Measurements from ENCODE around the gene ZNF3.

DNA sequence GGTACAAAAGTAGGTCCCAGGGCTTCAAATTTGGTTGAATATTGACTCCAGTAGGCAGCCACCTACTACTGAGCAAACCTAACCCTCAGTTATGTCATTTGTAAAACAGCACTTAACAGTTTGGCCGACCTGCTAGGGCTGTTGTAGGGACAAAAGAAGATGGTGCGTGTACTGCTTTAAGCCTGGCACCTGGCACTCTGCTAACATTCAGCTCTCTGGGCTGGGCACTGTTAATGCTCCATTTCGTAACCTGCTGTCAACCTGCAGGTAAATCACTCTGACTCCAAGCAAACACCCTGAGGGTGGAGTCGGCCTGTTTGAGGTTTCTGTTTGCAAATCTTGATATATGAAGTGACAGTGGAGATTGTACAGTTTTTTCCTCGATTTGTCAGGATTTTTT lies 58.9 kb downstream of the ZNF3 start:
- TF ChIP-seq HDAC6 (IDR thresholded peaks at IDR 0.05; ENCODE audit: low read depth, low read length), result no peak
- no peak for TF ChIP-seq JUNB (CRISPR knock-in tag; conservative IDR thresholded peaks at IDR 0.05)
- TF ChIP-seq ZNF124 (CRISPR knock-in tag; IDR thresholded peaks at IDR 0.05), result no peak
- TF ChIP-seq MYBL2 (IDR thresholded peaks at IDR 0.05; ENCODE audit: low read depth), result no peak
- TF ChIP-seq MYBL2 (CRISPR knock-in tag; IDR thresholded peaks at IDR 0.05; ENCODE audit: borderline replicate concordance), result no peak
- TF ChIP-seq MXI1 (IDR thresholded peaks at IDR 0.05; ENCODE audit: low read depth, low read length), result no peak
- TF ChIP-seq SP2 (IDR thresholded peaks at IDR 0.05; ENCODE audit: extremely low read depth, low read depth, low read length, poor library complexity, severe bottlenecking), result no peak
- TF ChIP-seq POLR2A (conservative IDR thresholded peaks at IDR 0.05), result no peak
- TF ChIP-seq, protein P1, sequence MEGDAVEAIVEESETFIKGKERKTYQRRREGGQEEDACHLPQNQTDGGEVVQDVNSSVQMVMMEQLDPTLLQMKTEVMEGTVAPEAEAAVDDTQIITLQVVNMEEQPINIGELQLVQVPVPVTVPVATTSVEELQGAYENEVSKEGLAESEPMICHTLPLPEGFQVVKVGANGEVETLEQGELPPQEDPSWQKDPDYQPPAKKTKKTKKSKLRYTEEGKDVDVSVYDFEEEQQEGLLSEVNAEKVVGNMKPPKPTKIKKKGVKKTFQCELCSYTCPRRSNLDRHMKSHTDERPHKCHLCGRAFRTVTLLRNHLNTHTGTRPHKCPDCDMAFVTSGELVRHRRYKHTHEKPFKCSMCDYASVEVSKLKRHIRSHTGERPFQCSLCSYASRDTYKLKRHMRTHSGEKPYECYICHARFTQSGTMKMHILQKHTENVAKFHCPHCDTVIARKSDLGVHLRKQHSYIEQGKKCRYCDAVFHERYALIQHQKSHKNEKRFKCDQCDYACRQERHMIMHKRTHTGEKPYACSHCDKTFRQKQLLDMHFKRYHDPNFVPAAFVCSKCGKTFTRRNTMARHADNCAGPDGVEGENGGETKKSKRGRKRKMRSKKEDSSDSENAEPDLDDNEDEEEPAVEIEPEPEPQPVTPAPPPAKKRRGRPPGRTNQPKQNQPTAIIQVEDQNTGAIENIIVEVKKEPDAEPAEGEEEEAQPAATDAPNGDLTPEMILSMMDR (IDR thresholded peaks at IDR 0.05 in 2 of 3, conservative IDR thresholded peaks at IDR 0.05 in 1 of 3; ENCODE audit: insufficient read depth in 2 of 3, low read depth in 1 of 3, low read length in 3 of 3), result no peak
- TF ChIP-seq, protein P2, sequence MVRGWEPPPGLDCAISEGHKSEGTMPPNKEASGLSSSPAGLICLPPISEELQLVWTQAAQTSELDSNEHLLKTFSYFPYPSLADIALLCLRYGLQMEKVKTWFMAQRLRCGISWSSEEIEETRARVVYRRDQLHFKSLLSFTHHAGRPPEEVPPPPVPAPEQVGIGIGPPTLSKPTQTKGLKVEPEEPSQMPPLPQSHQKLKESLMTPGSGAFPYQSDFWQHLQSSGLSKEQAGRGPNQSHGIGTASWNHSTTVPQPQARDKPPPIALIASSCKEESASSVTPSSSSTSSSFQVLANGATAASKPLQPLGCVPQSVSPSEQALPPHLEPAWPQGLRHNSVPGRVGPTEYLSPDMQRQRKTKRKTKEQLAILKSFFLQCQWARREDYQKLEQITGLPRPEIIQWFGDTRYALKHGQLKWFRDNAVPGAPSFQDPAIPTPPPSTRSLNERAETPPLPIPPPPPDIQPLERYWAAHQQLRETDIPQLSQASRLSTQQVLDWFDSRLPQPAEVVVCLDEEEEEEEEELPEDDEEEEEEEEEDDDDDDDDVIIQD (CRISPR knock-in tag; IDR thresholded peaks at IDR 0.05), result no peak
- no peak for TF ChIP-seq FOSL1 (tag; conservative IDR thresholded peaks at IDR 0.05)
- TF ChIP-seq EP300 (IDR thresholded peaks at IDR 0.05; ENCODE audit: low read length), result no peak
- TF ChIP-seq, protein P3, sequence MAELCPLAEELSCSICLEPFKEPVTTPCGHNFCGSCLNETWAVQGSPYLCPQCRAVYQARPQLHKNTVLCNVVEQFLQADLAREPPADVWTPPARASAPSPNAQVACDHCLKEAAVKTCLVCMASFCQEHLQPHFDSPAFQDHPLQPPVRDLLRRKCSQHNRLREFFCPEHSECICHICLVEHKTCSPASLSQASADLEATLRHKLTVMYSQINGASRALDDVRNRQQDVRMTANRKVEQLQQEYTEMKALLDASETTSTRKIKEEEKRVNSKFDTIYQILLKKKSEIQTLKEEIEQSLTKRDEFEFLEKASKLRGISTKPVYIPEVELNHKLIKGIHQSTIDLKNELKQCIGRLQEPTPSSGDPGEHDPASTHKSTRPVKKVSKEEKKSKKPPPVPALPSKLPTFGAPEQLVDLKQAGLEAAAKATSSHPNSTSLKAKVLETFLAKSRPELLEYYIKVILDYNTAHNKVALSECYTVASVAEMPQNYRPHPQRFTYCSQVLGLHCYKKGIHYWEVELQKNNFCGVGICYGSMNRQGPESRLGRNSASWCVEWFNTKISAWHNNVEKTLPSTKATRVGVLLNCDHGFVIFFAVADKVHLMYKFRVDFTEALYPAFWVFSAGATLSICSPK (IDR thresholded peaks at IDR 0.05; ENCODE audit: borderline replicate concordance), result no peak
- no peak for TF ChIP-seq ZFP36 (IDR thresholded peaks at IDR 0.05; ENCODE audit: low read depth, low read length, partially characterized antibody)
- TF ChIP-seq SIN3A (IDR thresholded peaks at IDR 0.05; ENCODE audit: borderline replicate concordance in 2 of 2, control insufficient read depth in 1 of 2, low read depth in 2 of 2, low read length in 2 of 2), result no peak
